ENCODE data around the gene TBC1D22A. TPM values are rescaled to one million over a fixed set of nuclear protein-coding genes. Genes with fewer than 3 reads are reported as not detected.

TBC1D22A gene
- total and polyA plus RNA-seq, 4 donors: 4.1 to 12.4 (median 8.4) TPM

GRCh38 chr22:47068626-47068996 lies 306.2 kb downstream of the TBC1D22A start:
- WGBS: 97% methylated on average over 5 of the region's 5 CpGs
- Histone ChIP-seq H3K4me3 (ENCODE audit: low read depth in 1 of 3, low read length in 3 of 3) (no peak overlapping the region), H3K36me3 (ENCODE audit: control insufficient read depth in 4 of 4, insufficient read depth in 3 of 4, low read depth in 1 of 4, low read length in 3 of 4) (peaks cover 0 to 2% (median 0%) of the 10 kb centered on the region in 4 donors), H3K4me1 (ENCODE audit: control insufficient read depth in 4 of 4, insufficient read depth in 4 of 4, low read length in 3 of 4) (no peaks in the 10 kb centered on the region), H3K27me3 (ENCODE audit: control insufficient read depth in 4 of 4, insufficient read depth in 4 of 4, low read length in 3 of 4) (no peaks in the 10 kb centered on the region), H3K9me3 (ENCODE audit: control insufficient read depth in 4 of 4, low read length in 3 of 4) (no peaks in the 10 kb centered on the region), H3K9ac (ENCODE audit: low read depth in 1 of 2, low read length in 2 of 2) (no peak overlapping the region), H3K27ac (ENCODE audit: low read depth in 1 of 2, low read length in 2 of 2) (no peak overlapping the region)
- no peak for DNase-seq (ENCODE audit: low spot score)
- TF ChIP-seq NR2F2 (IDR thresholded peaks at IDR 0.05): no peak
- no peak for TF ChIP-seq YY1 (IDR thresholded peaks at IDR 0.05)
- no peak for TF ChIP-seq HNF4G (IDR thresholded peaks at IDR 0.05)
- no peak for TF ChIP-seq RXRA (IDR thresholded peaks at IDR 0.05)
- TF ChIP-seq TAF1 (conservative IDR thresholded peaks at IDR 0.05): no peak
- TF ChIP-seq FOXA2 (IDR thresholded peaks at IDR 0.05): no peak
- TF ChIP-seq RAD21 (IDR thresholded peaks at IDR 0.05): no peak
- no peak for TF ChIP-seq REST (IDR thresholded peaks at IDR 0.05)
- TF ChIP-seq EGR1 (IDR thresholded peaks at IDR 0.05; ENCODE audit: low read depth in 2 of 2): no peak
- TF ChIP-seq SP1 (IDR thresholded peaks at IDR 0.05): no peak
- no peak for TF ChIP-seq ZBTB33 (IDR thresholded peaks at IDR 0.05)
- TF ChIP-seq MAX (IDR thresholded peaks at IDR 0.05): no peak
- TF ChIP-seq HNF4A (conservative IDR thresholded peaks at IDR 0.05): no peak
- no peak for TF ChIP-seq FOXA1 (IDR thresholded peaks at IDR 0.05)
- no peak for TF ChIP-seq GABPA (IDR thresholded peaks at IDR 0.05 in 1 of 2, conservative IDR thresholded peaks at IDR 0.05 in 1 of 2)
- TF ChIP-seq CTCF (IDR thresholded peaks at IDR 0.05; ENCODE audit: low read depth, low read length, missing input control): no peak
- TF ChIP-seq ATF3 (IDR thresholded peaks at IDR 0.05): no peak
- TF ChIP-seq JUND (IDR thresholded peaks at IDR 0.05): no peak
